Gastroesophageal sphincter (tissue), 4 donors: Measurements from ENCODE around the gene LDOC1. TPM values are rescaled to one million over a fixed set of nuclear protein-coding genes. Genes with fewer than 3 reads are reported as not detected.
"Not testable (repeated sequence)": the region's sequence is repeated elsewhere in the genome, so short reads cannot be mapped to it uniquely, and the experiment has no call there.

Source experiments
- ATAC-seq: fragments of 150-250 bp; one replicate; pipeline ENCODE4 v1.9.1; 2016; ENCODE audit warnings: mild to moderate bottlenecking, moderate library complexity
- H3K27ac ChIP-seq, 4 donors: fragments of 200-600 bp; sonication (generic) in 3 of 4; 1 replicate in 3 of 4; 2 replicates in 1 of 4; pipeline ENCODE4 v1.5.1; 2016 to 2019
- H3K27me3 ChIP-seq: fragments of 200-600 bp; sonication (generic); one replicate; pipeline ENCODE4 v1.5.1; 2019
- H3K36me3 ChIP-seq, 2 donors: fragments of 200-600 bp; sonication (generic); one replicate each; pipeline ENCODE4 v1.5.1; 2019; ENCODE audit warnings: control low read depth in 1 of 2
- H3K4me1 ChIP-seq, 3 donors: fragments of 200-600 bp; sonication (generic); 1 replicate in 2 of 3; 2 replicates in 1 of 3; pipeline ENCODE4 v1.5.1; 2016 to 2019; ENCODE audit warnings: control low read depth in 2 of 3
- H3K4me3 ChIP-seq, 2 donors: fragments of 200-600 bp; sonication (generic); one replicate each; pipeline ENCODE4 v1.5.1; 2019; ENCODE audit warnings: mild to moderate bottlenecking in 1 of 2, moderate library complexity in 1 of 2
- H3K9me3 ChIP-seq, 3 donors: fragments of 200-600 bp; sonication (generic); one replicate each; pipeline ENCODE4 v1.5.1; 2017 to 2019; ENCODE audit warnings: control low read depth in 2 of 3
- EP300 ChIP-seq: sonication (generic); formaldehyde crosslinking; IDR thresholded peaks from one replicate; pipeline ENCODE4 v1.6.1; 2017; ENCODE audit warnings: antibody characterized with exemption, mild to moderate bottlenecking
- POLR2A ChIP-seq, 2 donors: fragments of 450-650 bp; IDR thresholded peaks; one replicate each; pipeline ENCODE4 v1.6.1; 2017; ENCODE audit warnings: antibody characterized with exemption in 2 of 2, mild to moderate bottlenecking in 2 of 2, moderate library complexity in 1 of 2
- POLR2AphosphoS5 ChIP-seq: sonication (generic); formaldehyde crosslinking; IDR thresholded peaks from one replicate; pipeline ENCODE4 v1.6.1; 2017; ENCODE audit warnings: antibody characterized with exemption
- WGBS, 2 donors: methylation state at CpG; one replicate each; pipeline ENCODE4 v1.1.5; 2018; ENCODE audit warnings: low coverage in 1 of 2; 5-methylcytosine and 5-hydroxymethylcytosine counted together
- total RNA-seq, 4 donors: library from RNA; depleted of rRNA; stranded (reverse); fragments of >200 nt; gene quantifications; one replicate each; pipeline ENCODE4 v1.1.0, GENCODE V29; 2016
- TF ChIP-seq, protein P1 (sequence below), 4 experiments: fragments of 200-600 bp in 2 of 4; fragments of 450-650 bp in 2 of 4; sonication (generic) in 1 of 4; IDR thresholded peaks; one replicate each; pipeline ENCODE4 v1.5.1; 2017 to 2019; ENCODE audit warnings: antibody characterized with exemption in 4 of 4, mild to moderate bottlenecking in 2 of 4, moderate library complexity in 2 of 4

Gene LDOC1
- total RNA-seq, 4 donors from 2014 or later = 2.1 to 8.5 (median 5.8) TPM

DNA sequence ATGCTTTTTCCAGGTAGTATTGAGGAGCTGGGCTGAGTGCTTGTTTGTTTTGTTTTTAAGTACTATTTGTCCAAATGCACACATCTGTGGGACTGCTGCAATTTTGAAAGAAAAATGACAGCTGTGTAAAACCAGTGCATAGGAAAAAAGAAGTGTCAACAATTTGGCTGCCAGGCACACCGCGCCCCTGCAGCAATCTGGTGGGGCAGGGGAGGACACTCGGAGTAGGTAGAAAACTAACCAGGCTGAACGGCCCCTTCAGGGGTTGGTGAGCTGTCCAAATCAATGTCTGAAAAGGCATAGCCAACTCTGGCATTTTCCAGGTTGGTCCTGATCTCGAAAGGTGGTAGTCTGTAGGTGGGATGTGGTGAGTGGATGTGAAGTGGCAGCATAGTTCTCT lies 1.1 kb downstream of the LDOC1 start:
- Histone ChIP-seq H3K4me1 (peaks cover 0 to 7% (median 0%) of the 10 kb centered on the region in 3 donors), H3K9me3 (no peaks in the 10 kb centered on the region), H3K4me3 (peak overlapping the region in 1 of 2 donors; percentile 63), H3K27ac (no peak overlapping the region), H3K27me3 (no peaks in the 10 kb centered on the region), H3K36me3 (no peaks in the 10 kb centered on the region)
- WGBS, 2 donors = 20 to 93% methylated on average over 1 to 4 of the region's 5 CpGs
- TF ChIP-seq, protein P1, sequence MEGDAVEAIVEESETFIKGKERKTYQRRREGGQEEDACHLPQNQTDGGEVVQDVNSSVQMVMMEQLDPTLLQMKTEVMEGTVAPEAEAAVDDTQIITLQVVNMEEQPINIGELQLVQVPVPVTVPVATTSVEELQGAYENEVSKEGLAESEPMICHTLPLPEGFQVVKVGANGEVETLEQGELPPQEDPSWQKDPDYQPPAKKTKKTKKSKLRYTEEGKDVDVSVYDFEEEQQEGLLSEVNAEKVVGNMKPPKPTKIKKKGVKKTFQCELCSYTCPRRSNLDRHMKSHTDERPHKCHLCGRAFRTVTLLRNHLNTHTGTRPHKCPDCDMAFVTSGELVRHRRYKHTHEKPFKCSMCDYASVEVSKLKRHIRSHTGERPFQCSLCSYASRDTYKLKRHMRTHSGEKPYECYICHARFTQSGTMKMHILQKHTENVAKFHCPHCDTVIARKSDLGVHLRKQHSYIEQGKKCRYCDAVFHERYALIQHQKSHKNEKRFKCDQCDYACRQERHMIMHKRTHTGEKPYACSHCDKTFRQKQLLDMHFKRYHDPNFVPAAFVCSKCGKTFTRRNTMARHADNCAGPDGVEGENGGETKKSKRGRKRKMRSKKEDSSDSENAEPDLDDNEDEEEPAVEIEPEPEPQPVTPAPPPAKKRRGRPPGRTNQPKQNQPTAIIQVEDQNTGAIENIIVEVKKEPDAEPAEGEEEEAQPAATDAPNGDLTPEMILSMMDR (IDR thresholded peaks at IDR 0.05) = no peak
- TF ChIP-seq POLR2AphosphoS5 = no peak
- TF ChIP-seq POLR2A (IDR thresholded peaks at IDR 0.05) = no peak
- TF ChIP-seq EP300 = no peak
- no peak for ATAC-seq

DNA sequence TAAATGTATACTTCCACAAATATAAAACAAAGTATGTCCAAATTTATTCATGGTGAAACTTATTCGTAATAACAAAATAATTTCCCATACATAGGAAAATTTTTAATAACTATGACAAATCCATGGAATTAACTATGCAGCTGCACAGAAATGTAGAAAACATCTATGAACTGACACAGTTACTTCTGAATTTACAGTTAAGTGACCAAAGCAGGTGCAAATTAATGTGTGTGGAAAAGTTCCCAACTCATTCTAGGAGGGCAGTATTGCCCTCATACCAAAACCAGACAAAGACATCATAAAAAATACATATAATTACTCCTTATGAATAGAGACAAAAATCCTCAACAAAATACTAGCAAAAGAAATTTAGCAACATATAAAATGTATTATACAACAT lies 12.5 kb downstream of the LDOC1 start:
- 56 to 100% methylated on average over 1 of the region's 1 CpG for WGBS, 2 donors

DNA sequence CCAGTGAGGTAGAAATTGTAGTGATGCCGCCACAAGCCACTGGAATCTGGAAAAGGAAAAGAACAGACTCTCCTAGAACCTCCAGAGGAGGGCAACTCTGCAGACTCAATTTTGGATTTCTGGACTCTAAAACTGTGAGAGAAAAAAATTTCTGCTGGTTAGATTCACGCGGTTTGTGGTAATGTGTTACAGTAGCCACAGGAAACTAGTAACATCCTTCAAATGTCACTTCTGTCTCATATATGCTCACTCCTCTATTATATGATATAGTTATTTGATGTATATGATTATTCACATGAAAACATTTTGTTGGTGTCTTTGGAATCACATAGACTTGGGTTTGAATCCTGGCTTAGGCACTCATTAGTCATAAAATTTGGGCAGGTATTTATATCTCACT lies 18.8 kb downstream of the LDOC1 start:
- Histone ChIP-seq H3K27me3 (no peaks in the 10 kb centered on the region), H3K9me3 (no peaks in the 10 kb centered on the region), H3K36me3 (no peaks in the 10 kb centered on the region), H3K27ac (no peak overlapping the region), H3K4me1 (no peaks in the 10 kb centered on the region), H3K4me3 (no peak overlapping the region)
- 58 to 100% methylated on average over 2 to 3 of the region's 3 CpGs for WGBS, 2 donors
- no peak for ATAC-seq
- TF ChIP-seq POLR2A (IDR thresholded peaks at IDR 0.05) = no peak

More for the DNA sequence above, 12.5 kb downstream of the LDOC1 start:
- H3K36me3 ChIP-seq = no peaks in the 10 kb centered on the region
- no peak for TF ChIP-seq EP300
- TF ChIP-seq, protein P1 (IDR thresholded peaks at IDR 0.05) = no peak
- TF ChIP-seq POLR2A (IDR thresholded peaks at IDR 0.05) = no peak
- H3K4me3 ChIP-seq = no peak overlapping the region
- H3K9me3 ChIP-seq = no peaks in the 10 kb centered on the region
- ATAC-seq = no peak
- H3K27me3 ChIP-seq = no peaks in the 10 kb centered on the region
- H3K27ac ChIP-seq = no peak overlapping the region
- H3K4me1 ChIP-seq = no peaks in the 10 kb centered on the region

DNA sequence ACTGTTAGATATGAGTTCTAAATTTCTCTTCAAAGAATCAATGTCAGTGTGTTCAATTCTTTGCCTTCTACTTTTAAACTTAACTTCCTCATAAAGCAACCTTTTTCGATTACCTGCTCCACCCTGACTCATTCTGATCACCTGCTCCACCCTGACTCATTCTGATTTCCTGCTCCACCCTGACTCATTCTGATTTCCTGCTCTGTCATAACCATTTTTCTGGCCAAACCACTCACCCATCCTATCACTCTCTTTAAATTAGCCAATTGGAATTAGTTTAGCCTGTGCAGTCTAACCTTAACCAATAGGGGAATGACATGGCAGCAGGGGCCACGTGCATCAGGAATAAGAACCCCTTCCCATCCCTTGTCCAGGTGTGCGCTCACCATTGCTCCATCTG lies 21.7 kb downstream of the LDOC1 start:
- H3K27me3 ChIP-seq, ATAC-seq, H3K4me1 ChIP-seq, H3K9me3 ChIP-seq, H3K27ac ChIP-seq, H3K4me3 ChIP-seq, H3K36me3 ChIP-seq: not testable (repeated sequence)
- WGBS, 2 donors = 89% methylated on average over 1 of the region's 3 CpGs; no CpG with 5 or more reads in 1 of the 2 donors

DNA sequence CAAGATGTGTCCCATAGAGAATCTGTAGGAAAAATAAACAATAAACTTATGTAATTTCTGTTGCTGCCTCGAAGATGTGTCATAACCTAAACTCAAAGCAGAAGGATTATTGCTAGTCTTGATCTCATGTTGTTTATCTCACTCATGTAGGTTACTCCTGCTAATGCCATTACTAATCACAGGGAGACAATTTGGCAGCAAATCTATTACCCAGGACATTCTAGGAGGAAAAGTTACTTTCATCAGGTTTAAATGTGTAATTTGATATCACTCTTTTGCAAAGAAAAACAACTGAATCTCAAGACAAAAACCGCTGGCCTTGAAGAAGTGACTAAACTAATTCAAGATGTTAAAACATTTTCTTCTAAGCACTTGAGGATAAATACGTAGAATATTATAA lies 34.0 kb downstream of the LDOC1 start:
- 58 to 68% methylated on average over 3 of the region's 3 CpGs for WGBS, 2 donors
- ATAC-seq = no peak
- H3K9me3 ChIP-seq = no peaks in the 10 kb centered on the region

DNA sequence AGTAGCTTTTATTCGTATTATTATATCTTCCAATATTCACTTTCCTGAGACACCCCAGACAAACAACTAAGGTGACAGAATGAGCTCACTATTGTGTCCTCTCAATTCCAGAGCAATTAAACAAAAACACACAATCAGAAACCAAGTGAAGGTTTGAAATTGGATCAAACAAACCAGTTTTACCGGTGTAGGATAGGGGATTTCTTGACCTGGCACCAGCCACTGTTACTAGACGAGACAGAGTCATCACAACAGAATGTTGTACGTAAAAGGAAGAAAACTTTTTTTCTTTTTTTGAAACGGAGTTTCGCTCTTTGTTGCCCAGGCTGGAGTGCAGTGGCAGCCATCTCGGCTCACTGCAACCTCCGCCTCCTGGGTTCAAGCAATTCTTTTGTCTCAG lies 43.7 kb downstream of the LDOC1 start:
- no peak for ATAC-seq
- H3K4me1 ChIP-seq = no peaks in the 10 kb centered on the region
- no peaks in the 10 kb centered on the region for H3K27me3 ChIP-seq
- no peak overlapping the region for H3K27ac ChIP-seq
- WGBS, 2 donors = 81 to 89% methylated on average over 6 to 7 of the region's 8 CpGs
- H3K9me3 ChIP-seq = no peaks in the 10 kb centered on the region
- no peak overlapping the region for H3K4me3 ChIP-seq
- TF ChIP-seq POLR2AphosphoS5 = no peak
- TF ChIP-seq, protein P1 (IDR thresholded peaks at IDR 0.05) = no peak
- TF ChIP-seq EP300 = no peak
- TF ChIP-seq POLR2A (IDR thresholded peaks at IDR 0.05) = no peak
- no peaks in the 10 kb centered on the region for H3K36me3 ChIP-seq

More for the DNA sequence above, 34.0 kb downstream of the LDOC1 start:
- no peak overlapping the region for H3K4me3 ChIP-seq
- no peaks in the 10 kb centered on the region for H3K36me3 ChIP-seq
- no peak overlapping the region for H3K27ac ChIP-seq
- H3K27me3 ChIP-seq = no peaks in the 10 kb centered on the region
- TF ChIP-seq, protein P1 (IDR thresholded peaks at IDR 0.05) = no peak
- TF ChIP-seq POLR2AphosphoS5 (no peak), POLR2A (IDR thresholded peaks at IDR 0.05) (no peak), EP300 (no peak)
- no peaks in the 10 kb centered on the region for H3K4me1 ChIP-seq
